ENCODE measurements around the gene ZNF763.
"Not testable (repeated sequence)": the region's sequence is repeated elsewhere in the genome, so short reads cannot be mapped to it uniquely, and the experiment has no call there.

Gene ZNF763

DNA sequence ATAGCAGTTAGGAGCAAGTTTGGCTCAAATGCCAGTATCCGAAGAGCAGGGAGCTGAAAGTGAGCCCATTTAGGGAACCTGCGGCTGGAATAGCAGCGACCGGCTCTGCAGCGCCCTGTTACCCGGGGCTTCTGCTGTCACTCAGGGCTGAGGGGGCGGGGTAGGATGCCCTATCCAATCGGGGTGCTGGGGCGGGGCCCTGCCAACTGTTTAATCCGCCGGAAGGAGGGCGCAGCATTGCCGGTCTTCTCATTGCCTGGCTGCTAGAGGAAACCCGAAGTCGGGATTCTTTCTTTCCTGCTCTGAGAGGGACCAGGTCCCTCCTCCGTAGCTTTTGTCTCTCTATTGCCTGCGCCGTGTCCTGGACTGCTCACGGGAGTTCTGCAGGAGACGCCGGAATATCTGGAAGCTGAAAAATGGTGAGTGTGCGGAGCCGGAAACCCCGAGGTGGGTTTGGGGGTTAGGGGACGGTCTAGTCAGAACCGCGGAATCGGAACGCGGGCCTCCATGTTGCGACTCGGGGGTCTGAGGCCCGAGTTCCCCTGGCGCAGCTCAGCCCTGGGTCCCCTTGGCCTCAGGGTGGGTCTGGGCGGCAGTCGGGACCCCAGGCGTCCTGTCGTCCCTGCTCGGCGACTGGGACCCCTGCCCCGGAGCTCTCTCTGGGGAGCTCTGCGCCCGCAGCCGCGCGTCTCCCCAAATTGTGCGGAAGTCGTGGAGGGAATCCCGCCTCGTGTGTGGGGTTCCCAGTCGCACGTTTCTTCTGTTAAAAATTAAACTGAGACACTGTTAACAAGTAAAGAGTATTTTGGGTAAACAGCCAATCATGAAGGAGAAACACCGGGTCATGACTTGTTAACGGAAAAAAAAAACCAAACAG, 22.8 kb downstream of the ZNF763 start:
- peak; percentile 61 for DNase-seq (ENCODE audit: low read depth)
- TF ChIP-seq, protein P1, sequence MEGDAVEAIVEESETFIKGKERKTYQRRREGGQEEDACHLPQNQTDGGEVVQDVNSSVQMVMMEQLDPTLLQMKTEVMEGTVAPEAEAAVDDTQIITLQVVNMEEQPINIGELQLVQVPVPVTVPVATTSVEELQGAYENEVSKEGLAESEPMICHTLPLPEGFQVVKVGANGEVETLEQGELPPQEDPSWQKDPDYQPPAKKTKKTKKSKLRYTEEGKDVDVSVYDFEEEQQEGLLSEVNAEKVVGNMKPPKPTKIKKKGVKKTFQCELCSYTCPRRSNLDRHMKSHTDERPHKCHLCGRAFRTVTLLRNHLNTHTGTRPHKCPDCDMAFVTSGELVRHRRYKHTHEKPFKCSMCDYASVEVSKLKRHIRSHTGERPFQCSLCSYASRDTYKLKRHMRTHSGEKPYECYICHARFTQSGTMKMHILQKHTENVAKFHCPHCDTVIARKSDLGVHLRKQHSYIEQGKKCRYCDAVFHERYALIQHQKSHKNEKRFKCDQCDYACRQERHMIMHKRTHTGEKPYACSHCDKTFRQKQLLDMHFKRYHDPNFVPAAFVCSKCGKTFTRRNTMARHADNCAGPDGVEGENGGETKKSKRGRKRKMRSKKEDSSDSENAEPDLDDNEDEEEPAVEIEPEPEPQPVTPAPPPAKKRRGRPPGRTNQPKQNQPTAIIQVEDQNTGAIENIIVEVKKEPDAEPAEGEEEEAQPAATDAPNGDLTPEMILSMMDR (IDR thresholded peaks at IDR 0.05; ENCODE audit: control insufficient read depth, insufficient read depth, low read depth, low read length, missing control alignments) = no peak

DNA sequence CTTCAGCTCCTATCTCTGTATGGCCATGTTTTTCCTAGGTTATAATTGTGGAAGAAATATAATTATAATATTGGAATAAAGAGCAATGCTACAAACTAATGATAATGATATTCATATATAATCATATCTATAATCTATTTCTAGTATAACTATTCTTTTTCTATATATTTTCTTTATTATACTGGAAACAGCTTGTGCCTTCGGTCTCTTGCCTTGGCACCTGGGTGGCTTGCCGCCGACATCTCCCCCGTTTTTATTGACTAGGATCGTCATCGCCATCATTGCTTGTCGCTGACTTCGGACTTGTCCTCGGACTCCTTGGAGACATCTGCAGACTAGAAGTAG, 24.2 kb downstream of the ZNF763 start:
- no peak overlapping the region; the same call in 1 of the 2 replicates for H3K4me3 ChIP-seq (ENCODE audit: control insufficient read depth, low read depth, low read length)
- no peak for DNase-seq (ENCODE audit: low read depth)
- TF ChIP-seq, protein P1 (IDR thresholded peaks at IDR 0.05; ENCODE audit: control insufficient read depth, insufficient read depth, low read depth, low read length, missing control alignments) = no peak

More for the DNA sequence above, 22.8 kb downstream of the ZNF763 start:
- H3K4me3 ChIP-seq (ENCODE audit: control insufficient read depth, low read depth, low read length) = peak overlapping the region; percentile 61

DNA sequence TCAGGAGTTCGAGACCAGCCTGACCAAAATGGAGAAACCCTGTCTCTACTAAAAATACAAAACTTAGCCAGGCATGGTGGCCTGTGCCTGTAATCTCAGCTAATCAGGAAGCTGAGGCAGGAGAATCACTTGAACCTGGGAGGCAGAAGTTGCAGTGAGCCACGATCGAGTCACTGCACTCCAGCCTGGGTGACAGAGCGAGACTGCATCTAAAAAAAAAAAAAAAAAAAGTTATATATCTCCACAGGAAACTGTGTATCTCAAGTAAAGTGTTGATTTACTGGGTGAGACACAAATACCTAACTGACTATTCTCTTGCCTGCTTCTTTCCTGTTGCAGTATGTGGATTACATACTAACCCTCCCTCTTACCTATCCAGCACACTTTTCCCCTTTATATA, 27.1 kb downstream of the ZNF763 start:
- DNase-seq (ENCODE audit: low read depth) = not testable (repeated sequence)

DNA sequence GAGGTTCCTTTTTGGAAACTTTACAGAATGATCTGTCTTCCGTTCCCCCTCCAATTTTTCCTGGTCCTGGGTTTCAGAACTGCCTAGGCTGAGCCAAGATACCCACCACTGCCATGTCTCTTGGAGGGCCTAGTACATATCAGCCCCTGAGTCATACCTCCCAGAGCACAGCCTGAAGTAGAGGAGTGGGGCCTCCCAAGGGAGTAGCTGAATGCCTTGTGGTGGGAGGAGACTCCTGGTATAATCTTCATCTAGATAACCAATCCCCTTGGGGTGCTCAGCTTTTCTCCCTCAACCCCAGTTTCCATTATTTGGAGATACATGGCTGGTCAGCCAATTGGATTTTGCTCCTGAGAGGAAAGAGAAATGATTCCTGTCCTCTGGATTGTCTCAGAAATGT, 30.3 kb downstream of the ZNF763 start:
- TF ChIP-seq, protein P1 (IDR thresholded peaks at IDR 0.05; ENCODE audit: control insufficient read depth, insufficient read depth, low read depth, low read length, missing control alignments) = no peak
- DNase-seq (ENCODE audit: low read depth) = no peak
- no peak overlapping the region for H3K4me3 ChIP-seq (ENCODE audit: control insufficient read depth, low read depth, low read length)

More for the DNA sequence above, 27.1 kb downstream of the ZNF763 start:
- not testable (repeated sequence) for H3K4me3 ChIP-seq (ENCODE audit: control insufficient read depth, low read depth, low read length)

DNA sequence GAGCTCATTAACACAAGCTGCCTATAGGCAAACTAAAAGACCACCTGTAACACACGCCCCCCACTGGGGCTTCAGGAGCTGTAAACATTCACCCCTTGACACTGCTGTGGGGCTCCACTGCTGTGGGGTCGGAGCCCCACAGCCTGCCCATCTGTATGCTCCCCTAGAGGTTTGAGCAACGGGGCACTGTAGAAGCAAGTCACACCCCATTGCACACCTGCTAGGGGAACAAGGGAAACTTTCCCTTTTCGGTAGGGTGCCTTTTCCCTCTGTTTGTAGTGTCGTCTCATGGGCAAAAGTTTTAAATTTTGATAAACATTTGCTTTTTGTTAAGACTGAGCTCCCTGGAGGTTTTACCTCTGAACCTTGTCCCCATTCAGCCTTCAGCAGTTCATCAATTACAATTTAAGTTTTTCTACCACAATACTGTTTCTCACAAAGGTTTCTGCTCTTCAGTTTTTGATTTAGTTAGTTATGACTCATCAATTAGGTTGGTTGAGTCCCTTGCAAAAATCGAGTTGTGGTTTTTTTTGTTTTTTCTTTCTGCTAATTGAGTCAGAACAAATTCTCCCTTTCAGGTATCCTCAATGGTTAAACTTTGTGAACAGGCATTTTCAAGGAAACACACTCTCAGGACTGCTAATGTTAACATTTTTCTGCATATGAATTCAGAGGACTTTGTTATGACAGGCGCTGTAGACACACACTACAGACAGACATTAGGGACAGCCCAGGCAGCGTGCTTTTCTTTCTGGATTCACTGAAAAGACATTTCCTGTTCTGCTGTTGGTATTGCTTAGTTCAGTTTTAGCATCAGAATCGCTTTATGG, 35.5 kb downstream of the ZNF763 start:
- no peak for DNase-seq (ENCODE audit: low read depth)
- TF ChIP-seq, protein P1 (IDR thresholded peaks at IDR 0.05; ENCODE audit: control insufficient read depth, insufficient read depth, low read depth, low read length, missing control alignments) = no peak
- H3K4me3 ChIP-seq (ENCODE audit: control insufficient read depth, low read depth, low read length) = no peak overlapping the region

DNA sequence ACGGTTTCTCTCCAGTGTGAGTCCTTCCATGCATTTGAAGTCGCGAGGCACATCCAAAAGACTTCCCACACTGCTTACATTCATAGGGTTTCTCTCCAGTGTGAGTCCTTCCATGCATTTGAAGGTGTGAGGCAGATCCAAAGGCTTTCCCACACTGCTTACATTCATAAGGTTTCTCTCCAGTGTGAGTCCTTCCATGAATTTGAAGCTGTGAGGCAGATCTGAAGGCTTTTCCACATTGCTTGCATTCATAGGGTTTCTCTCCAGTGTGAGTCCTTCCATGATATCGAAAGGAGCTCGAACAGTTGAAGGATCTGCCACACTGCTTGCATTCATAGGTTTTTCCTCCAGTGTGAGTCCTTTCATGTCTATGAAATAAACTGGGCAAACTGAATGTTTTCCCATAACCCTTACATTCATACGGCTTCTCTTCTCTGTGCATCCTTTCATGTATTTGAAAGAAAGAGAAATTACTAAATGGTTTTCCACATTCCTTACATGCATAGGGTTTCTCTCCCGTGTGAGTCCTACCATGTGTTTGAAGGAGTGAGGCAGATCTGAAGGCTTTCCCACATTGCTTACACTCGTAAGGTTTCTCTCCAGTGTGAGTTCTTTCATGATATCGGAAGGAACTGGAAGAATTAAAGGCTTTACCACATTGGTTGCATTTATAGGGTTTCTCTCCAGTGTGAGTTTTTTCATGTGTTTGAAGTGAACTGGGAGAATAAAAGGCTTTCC, 50.3 kb downstream of the ZNF763 start:
- TF ChIP-seq, protein P1 (IDR thresholded peaks at IDR 0.05; ENCODE audit: control insufficient read depth, insufficient read depth, low read depth, low read length, missing control alignments) = no peak
- DNase-seq (ENCODE audit: low read depth) = no peak
- no peak overlapping the region for H3K4me3 ChIP-seq (ENCODE audit: control insufficient read depth, low read depth, low read length)

All from AG09309 (cell line).